ENCODE data around the gene NRBF2.

NRBF2 gene

DNA sequence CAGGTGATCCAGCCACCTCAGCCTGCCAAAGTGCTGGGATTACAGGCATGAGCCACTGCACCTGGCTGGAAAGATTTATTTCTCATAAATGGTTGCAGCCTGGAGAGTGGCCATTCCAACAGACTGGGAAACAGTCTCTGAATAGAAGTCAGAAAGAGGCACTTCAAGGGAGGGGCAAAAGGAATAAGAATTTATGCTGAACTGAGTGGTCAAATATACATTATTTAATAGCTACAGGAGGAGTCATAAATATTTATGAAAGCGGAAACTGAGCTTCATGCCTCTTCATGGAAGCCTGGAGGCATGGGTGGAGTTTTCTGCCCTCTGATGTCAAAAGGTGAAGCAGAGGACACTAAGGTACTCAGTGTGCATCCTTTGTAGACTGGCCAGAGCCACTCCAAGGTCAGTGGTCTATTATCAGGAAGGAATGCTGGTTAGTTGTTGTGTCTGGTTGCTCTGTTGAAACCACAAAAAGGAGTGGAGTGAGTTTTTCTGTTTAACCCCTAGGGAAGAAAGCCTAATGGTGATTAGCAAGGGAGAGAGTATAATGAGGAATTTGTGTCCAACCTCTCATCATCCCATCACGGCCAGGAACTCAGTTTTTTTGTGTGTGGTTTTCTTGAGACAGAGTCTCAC, 9.3 kb upstream of the NRBF2 start:
- DNase-seq (ENCODE audit: low spot score), result no peak
- TF ChIP-seq, protein P1, sequence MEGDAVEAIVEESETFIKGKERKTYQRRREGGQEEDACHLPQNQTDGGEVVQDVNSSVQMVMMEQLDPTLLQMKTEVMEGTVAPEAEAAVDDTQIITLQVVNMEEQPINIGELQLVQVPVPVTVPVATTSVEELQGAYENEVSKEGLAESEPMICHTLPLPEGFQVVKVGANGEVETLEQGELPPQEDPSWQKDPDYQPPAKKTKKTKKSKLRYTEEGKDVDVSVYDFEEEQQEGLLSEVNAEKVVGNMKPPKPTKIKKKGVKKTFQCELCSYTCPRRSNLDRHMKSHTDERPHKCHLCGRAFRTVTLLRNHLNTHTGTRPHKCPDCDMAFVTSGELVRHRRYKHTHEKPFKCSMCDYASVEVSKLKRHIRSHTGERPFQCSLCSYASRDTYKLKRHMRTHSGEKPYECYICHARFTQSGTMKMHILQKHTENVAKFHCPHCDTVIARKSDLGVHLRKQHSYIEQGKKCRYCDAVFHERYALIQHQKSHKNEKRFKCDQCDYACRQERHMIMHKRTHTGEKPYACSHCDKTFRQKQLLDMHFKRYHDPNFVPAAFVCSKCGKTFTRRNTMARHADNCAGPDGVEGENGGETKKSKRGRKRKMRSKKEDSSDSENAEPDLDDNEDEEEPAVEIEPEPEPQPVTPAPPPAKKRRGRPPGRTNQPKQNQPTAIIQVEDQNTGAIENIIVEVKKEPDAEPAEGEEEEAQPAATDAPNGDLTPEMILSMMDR (IDR thresholded peaks at IDR 0.05; ENCODE audit: extremely low read depth, missing control alignments), result no peak

DNA sequence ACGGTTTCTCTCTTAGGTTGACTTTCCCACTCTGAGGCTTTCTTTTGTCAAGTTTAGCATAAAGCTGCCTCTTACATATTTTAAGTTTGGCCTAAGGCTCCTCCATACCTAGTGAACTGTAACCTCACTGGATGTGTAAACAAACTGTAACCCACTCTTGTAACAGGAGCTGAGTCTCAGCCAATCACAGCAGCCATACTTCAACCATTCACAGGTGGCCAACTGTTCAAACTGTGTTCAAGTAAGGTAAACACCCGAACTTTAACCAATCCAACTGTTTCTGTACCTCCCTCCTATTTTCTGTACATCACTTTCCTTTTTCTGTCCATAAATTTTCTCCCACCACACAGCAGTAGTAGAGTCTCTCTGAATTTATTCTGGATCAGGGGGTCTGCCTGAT, 7.7 kb upstream of the NRBF2 start:
- DNase-seq (ENCODE audit: low spot score), result no peak
- TF ChIP-seq, protein P1 (IDR thresholded peaks at IDR 0.05; ENCODE audit: extremely low read depth, missing control alignments), result no peak

DNA sequence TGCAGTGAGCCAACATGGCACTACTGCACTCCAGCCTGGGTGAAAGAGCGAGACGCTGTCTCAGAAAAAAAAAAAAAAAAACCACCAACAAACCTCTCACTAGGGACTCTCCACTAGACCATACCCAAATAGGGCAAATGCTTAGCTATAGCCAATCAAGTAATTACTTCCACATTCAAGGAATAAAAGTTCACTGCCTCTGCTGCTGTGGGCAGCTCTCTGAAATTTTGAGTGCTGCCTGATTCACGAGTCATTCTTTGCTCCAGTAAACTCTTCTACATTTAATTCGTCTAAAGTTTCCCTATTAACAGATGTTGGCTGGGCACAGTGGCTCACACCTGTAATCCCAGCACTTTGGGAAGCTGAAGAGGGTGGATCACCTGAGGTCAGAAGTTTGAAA, 4.7 kb upstream of the NRBF2 start:
- no peak for DNase-seq (ENCODE audit: low spot score)

DNA sequence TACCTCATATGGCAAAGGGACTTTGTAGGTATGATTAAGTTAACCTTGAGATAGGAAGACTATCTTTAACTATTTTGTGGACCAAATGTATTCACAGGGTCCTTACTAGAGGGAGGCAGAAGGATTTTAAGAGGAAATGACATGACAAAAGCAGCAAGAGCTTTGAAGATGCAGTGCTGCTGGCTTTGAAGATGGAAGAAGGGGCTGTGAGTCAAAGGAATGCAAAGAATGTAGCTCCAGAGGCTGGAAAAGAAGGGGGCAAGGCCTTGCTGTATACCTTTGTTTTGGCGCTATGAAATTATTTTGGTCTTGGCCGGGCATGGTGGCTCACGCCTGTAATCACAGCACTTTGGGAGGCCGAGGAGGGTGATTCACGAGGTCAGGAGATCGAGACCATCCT, 3.2 kb upstream of the NRBF2 start:
- DNase-seq (ENCODE audit: low spot score), result no peak

More for the DNA sequence above, 4.7 kb upstream of the NRBF2 start:
- TF ChIP-seq, protein P1 (IDR thresholded peaks at IDR 0.05; ENCODE audit: extremely low read depth, missing control alignments), result no peak

DNA sequence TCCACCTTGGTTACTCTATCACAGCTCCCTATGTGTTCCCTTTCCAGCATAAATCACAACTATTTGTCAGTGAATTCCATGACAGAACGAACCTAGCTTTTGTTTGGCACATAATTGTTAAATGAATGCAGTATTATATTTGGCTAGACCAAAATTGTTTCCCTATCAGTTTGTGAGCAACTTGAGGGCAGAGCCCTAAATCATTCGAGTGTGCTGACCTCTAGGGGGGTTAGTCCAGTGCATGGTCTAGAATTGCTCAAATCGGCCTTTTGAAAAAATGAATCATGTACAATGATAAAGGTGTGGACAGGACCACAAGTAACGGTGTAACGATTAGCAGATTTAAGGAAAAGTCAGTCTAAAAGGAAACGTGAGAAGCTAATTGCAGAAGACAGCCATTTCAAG, 475 bp upstream of the NRBF2 start:
- TF ChIP-seq, protein P1 (IDR thresholded peaks at IDR 0.05; ENCODE audit: extremely low read depth, missing control alignments), result no peak
- DNase-seq (ENCODE audit: low spot score), result no peak

More for the DNA sequence above, 3.2 kb upstream of the NRBF2 start:
- TF ChIP-seq, protein P1 (IDR thresholded peaks at IDR 0.05; ENCODE audit: extremely low read depth, missing control alignments), result no peak

DNA sequence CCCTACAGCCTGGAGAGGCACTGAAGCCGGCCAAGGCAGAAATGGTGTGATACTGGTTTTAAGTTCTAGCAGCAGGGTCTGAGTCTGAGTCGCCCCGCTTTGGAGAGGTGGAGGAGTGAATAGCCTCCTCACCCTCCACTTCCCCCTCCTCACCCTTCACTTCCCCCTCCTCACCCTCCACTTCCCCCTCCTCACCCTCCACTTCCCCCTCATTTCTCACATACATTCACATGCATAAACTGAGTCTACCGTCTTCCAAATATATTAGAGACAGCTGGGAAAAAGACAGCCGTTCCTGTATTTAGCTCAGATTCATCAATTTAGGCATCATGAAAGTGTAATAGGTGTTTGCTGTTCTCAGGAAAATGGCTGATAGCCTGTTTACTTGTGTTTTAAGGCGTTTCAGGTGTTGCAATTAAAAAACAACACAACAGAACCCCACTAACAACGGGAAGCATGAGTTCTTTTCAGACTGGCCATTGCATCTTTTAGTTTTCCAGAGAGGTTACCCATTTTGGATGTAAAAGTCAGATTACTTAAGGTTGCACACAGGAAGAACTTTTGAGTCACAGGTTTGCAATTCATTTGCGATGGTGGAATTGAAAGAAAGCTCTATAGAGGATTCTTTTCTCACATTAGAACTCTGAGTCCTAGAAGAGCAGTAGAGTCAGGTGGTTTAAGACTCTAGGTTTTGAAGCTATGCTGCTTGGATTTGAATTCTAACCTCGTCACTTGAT, 861 bp downstream of the NRBF2 start:
- TF ChIP-seq, protein P1 (IDR thresholded peaks at IDR 0.05; ENCODE audit: extremely low read depth, missing control alignments), result no peak
- no peak for DNase-seq (ENCODE audit: low spot score)

DNA sequence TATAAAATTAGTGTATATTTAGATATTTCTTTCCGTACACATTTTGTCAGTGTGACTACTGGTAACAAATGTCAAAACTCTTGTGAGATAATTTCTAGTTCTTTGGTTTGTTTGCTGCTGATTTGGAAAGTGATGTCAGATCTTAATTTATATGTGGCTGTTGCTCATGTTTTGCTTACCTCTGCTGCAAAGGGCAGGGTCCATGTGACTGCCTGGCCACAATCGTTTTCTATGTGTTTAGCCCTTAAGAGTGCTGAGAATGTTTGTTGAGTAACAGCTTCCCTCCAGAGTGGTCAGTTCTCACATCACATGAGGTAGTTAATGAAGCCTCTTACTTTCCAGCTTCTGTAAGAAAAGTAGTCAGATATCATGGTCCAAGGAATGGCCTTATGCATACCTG, 4.2 kb downstream of the NRBF2 start:
- no peak for DNase-seq (ENCODE audit: low spot score)
- TF ChIP-seq, protein P1 (IDR thresholded peaks at IDR 0.05; ENCODE audit: extremely low read depth, missing control alignments), result no peak

Measured in GM20000 (cell line).